B cell (primary cell): ENCODE data around the gene SYTL2. TPM values are rescaled to one million over a fixed set of nuclear protein-coding genes. Genes with fewer than 3 reads are reported as not detected.
"Not testable (repeated sequence)": the region's sequence is repeated elsewhere in the genome, so short reads cannot be mapped to it uniquely, and the experiment has no call there.

ENCODE experiments used
- ATAC-seq: fragments of 200-7000 bp; cut with Tn5 transposase; one replicate; pipeline ENCODE4 v1.10.0; 2021; ENCODE audit warnings: low read depth, mild to moderate bottlenecking, moderate number of reproducible peaks, moderate library complexity
- CTCF ChIA-PET: fragments of 350-600 bp; sonication (Branson Sonifier 250); formaldehyde crosslinking; loops from one replicate; lab custom pipeline; 2021; ENCODE audit warnings: antibody characterized with exemption, inconsistent platforms; lab: Charles Lee
- POLR2A ChIA-PET: fragments of 350-600 bp; sonication (Branson Sonifier 250); formaldehyde crosslinking; loops from one replicate; lab custom pipeline; 2021; ENCODE audit warnings: antibody characterized with exemption; lab: Charles Lee
- DNase-seq: peaks from one replicate; pipeline ENCODE4 v3.0.0; 2013
- H2AFZ ChIP-seq: 2 replicates; pipeline ENCODE4 v1.6.1; 2012; ENCODE audit warnings: mild to moderate bottlenecking, low read depth, low read length; ENCODE audit not compliant: insufficient read depth, poor library complexity, severe bottlenecking
- H3K27ac ChIP-seq, 2 donors: 1 replicate in 1 of 2; 2 replicates in 1 of 2; pipeline ENCODE4 v1.5.1; 2012 to 2013; ENCODE audit warnings: low read length in 2 of 2, mild to moderate bottlenecking in 2 of 2, moderate library complexity in 1 of 2
- H3K27me3 ChIP-seq, 4 experiments: fragments of 200-600 bp in 1 of 4; sonication (generic) in 1 of 4; replicated peaks in 1 of 4; 1 replicate in 2 of 4; 2 replicates in 2 of 4; pipeline versions ENCODE4 v1.6.1 to v1.7.0; 2013 to 2016; ENCODE audit warnings: low read length in 3 of 4, mild to moderate bottlenecking in 2 of 4, mixed read lengths in 1 of 4, moderate library complexity in 1 of 4; ENCODE audit not compliant: insufficient read depth in 4 of 4, control insufficient read depth in 3 of 4; ENCODE audit errors: control extremely low read depth in 1 of 4
- H3K36me3 ChIP-seq, 2 experiments: replicated peaks in 1 of 2; 1 replicate in 1 of 2; 2 replicates in 1 of 2; pipeline versions ENCODE4 v1.6.1 to v1.7.1; 2013; ENCODE audit warnings: low read length in 1 of 2; ENCODE audit not compliant: insufficient read depth in 2 of 2, control insufficient read depth in 1 of 2; ENCODE audit errors: control extremely low read depth in 1 of 2, extremely low read depth in 1 of 2
- H3K4me1 ChIP-seq, 2 donors: fragments of 200-600 bp in 1 of 2; sonication (generic) in 1 of 2; 1 replicate in 1 of 2; 2 replicates in 1 of 2; pipeline versions ENCODE4 v1.5.1 to v1.6.1; 2013 to 2017; ENCODE audit warnings: low read length in 2 of 2; ENCODE audit not compliant: control insufficient read depth in 2 of 2, insufficient read depth in 2 of 2
- H3K4me2 ChIP-seq: replicated peaks from 2 replicates; pipeline ENCODE3; 2012; ENCODE audit warnings: mild to moderate bottlenecking, low read depth, low read length; ENCODE audit not compliant: poor library complexity, severe bottlenecking
- H3K4me3 ChIP-seq, 5 experiments: fragments of 200-600 bp in 1 of 5; sonication (generic) in 1 of 5; 1 replicate in 3 of 5; 2 replicates in 2 of 5; pipeline versions ENCODE4 v1.5.1 to v1.7.0; 2011 to 2016; ENCODE audit warnings: low read length in 4 of 5, mild to moderate bottlenecking in 4 of 5, low read depth in 2 of 5, control low read depth in 1 of 5, moderate library complexity in 1 of 5; ENCODE audit not compliant: insufficient read depth in 1 of 5; ENCODE audit errors: control extremely low read depth in 1 of 5, extremely low read depth in 1 of 5
- H3K79me2 ChIP-seq: fragments of 200-600 bp; sonication (generic); one replicate; pipeline ENCODE4 v1.6.0; 2016; ENCODE audit warnings: low read length; ENCODE audit not compliant: control insufficient read depth, insufficient read depth
- H3K9ac ChIP-seq: fragments of 200-600 bp; sonication (generic); 2 replicates; pipeline ENCODE4 v1.6.1; 2017; ENCODE audit warnings: mild to moderate bottlenecking, low read length, moderate library complexity
- H3K9me3 ChIP-seq, 3 donors: one replicate each; pipeline versions ENCODE4 v1.6.1 to v1.7.1; 2013; ENCODE audit warnings: low read length in 2 of 3; ENCODE audit not compliant: control insufficient read depth in 2 of 3, insufficient read depth in 1 of 3; ENCODE audit errors: control extremely low read depth in 1 of 3
- H4K20me1 ChIP-seq: 2 replicates; pipeline ENCODE4 v1.6.0; 2012; ENCODE audit warnings: mild to moderate bottlenecking, low read length; ENCODE audit not compliant: insufficient read depth, control insufficient read depth, poor library complexity, severe bottlenecking
- H3K27ac Mint-ChIP-seq: one replicate; pipeline ENCODE4 v1.8.0; 2021; ENCODE audit warnings: mixed read lengths
- H3K27me3 Mint-ChIP-seq: one replicate; pipeline ENCODE4 v1.8.0; 2021; ENCODE audit warnings: mixed read lengths
- H3K4me1 Mint-ChIP-seq: one replicate; pipeline ENCODE4 v1.8.0; 2021; ENCODE audit warnings: mixed read lengths
- H3K4me3 Mint-ChIP-seq: one replicate; pipeline ENCODE4 v1.8.0; 2021; ENCODE audit warnings: mixed read lengths
- H3K9me3 Mint-ChIP-seq: one replicate; pipeline ENCODE4 v1.8.0; 2022; ENCODE audit warnings: mixed read lengths; ENCODE audit not compliant: insufficient read depth
- CTCF ChIP-seq: fragments of 200-600 bp; IDR thresholded peaks from one replicate; pipeline ENCODE4 v1.8.0; 2022; ENCODE audit warnings: antibody characterized with exemption, mild to moderate bottlenecking
- EZH2 ChIP-seq: IDR thresholded peaks from 2 replicates; pipeline ENCODE4 v1.6.1; 2012; ENCODE audit warnings: borderline replicate concordance, low read depth, mild to moderate bottlenecking, moderate library complexity, low read length; ENCODE audit not compliant: insufficient read depth, poor library complexity, severe bottlenecking
- WGBS: methylation state at CpG from one replicate; pipeline ENCODE4 v1.1.5; 2013; ENCODE audit warnings: missing lambda C conversion rate; ENCODE audit not compliant: insufficient coverage; 5-methylcytosine and 5-hydroxymethylcytosine counted together
- intact Hi-C: fragments of 100-400 bp; cut with micrococcal nuclease; formaldehyde crosslinking; loops from one replicate; pipeline ENCODE4 v1.10.0; 2022
- polyA minus RNA-seq: library from RNA; depleted of rRNA, polyadenylated mRNA; stranded (reverse); fragments of >200 nt; gene quantifications from 2 replicates; pipeline ENCODE4 v1.2.3, GENCODE V29; 2012
- polyA plus RNA-seq: library from polyadenylated mRNA; depleted of rRNA; stranded (reverse); fragments of >200 nt; gene quantifications from 2 replicates; pipeline ENCODE4 v1.2.3, GENCODE V29; 2012
- total RNA-seq, 2 donors: library from RNA; stranded (reverse); fragments of 120-200 nt in 1 of 2; gene quantifications; 1 replicate in 1 of 2; 2 replicates in 1 of 2; pipeline versions ENCODE4 v1.2.3 to v1.2.4, GENCODE V29; 2013 to 2022

SYTL2 gene
- total RNA-seq, result 2.3 and 2.9 TPM in 2 replicates
- 2.5 TPM for total RNA-seq (2013)
- polyA plus RNA-seq, result 0.68 and 0.86 TPM in 2 replicates
- 0.50 TPM in 1 of 2 replicates, not detected in the other for polyA minus RNA-seq

GRCh38 chr11:85810871-85811611 lies at the start of gene SYTL2:
Gene SYTL2 (minus strand): TSS chr11:85811141. CDS start chr11:85757725, 53,416 bp downstream.
- Mint-ChIP-seq H3K9me3 (no peaks in the 10 kb centered on the region), H3K27me3 (peaks cover 24% of the 10 kb centered on the region), H3K4me3 (peak within 1 kb of the TSS; percentile 88), H3K27ac (peak within 1 kb of the TSS; percentile 20), H3K4me1 (peaks cover 23% of the 10 kb centered on the region)
- DNase-seq, result peak; percentile 64
- Histone ChIP-seq H3K4me1 (peaks cover 16 to 25% of the 10 kb centered on the region in 2 donors), H2AFZ (peak within 1 kb of the TSS; percentile 83), H3K27ac (no peak within 1 kb of the TSS), H4K20me1 (no peaks in the 10 kb centered on the region), H3K4me3 (peak within 1 kb of the TSS; percentile 39 to 70 (median 59)), H3K4me2 (peak within 1 kb of the TSS; percentile 84), H3K9ac (peak within 1 kb of the TSS; percentile 62), H3K79me2 (no peaks in the 10 kb centered on the region), H3K27me3 (peaks cover 0 to 30% (median 3%) of the 10 kb centered on the region in 4 experiments), H3K36me3 (no peaks in the 10 kb centered on the region), H3K9me3 (no peaks in the 10 kb centered on the region)
- under 1% methylated on average over 55 of the region's 72 CpGs for WGBS
- CTCF ChIA-PET, result no interaction called here
- POLR2A ChIA-PET, result no interaction called here
- TF ChIP-seq CTCF, result no peak
- no peak for TF ChIP-seq EZH2
- intact Hi-C loops, result loop anchor here (2.0 kb wide), 2 partner anchors 44 to 182 kb away; partner anchors contain the start of genes CCDC83 and TMEM126B
- peak; percentile 98 for ATAC-seq

GRCh38 chr11:85859541-85859940 lies 48.6 kb upstream of the SYTL2 start:
- H3K4me3 Mint-ChIP-seq, H3K4me1 Mint-ChIP-seq, H3K4me1 ChIP-seq, H3K79me2 ChIP-seq, POLR2A ChIA-PET, H2AFZ ChIP-seq, H4K20me1 ChIP-seq, H3K27ac Mint-ChIP-seq, CTCF ChIA-PET, H3K9me3 Mint-ChIP-seq, H3K9me3 ChIP-seq, H3K36me3 ChIP-seq, DNase-seq, H3K4me3 ChIP-seq, H3K9ac ChIP-seq, H3K27ac ChIP-seq, H3K27me3 ChIP-seq, ATAC-seq, H3K4me2 ChIP-seq: not testable (repeated sequence)
- intact Hi-C loops, result loop anchor here (10.0 kb wide), 1 partner anchor 335 kb away; no protein-coding TSS in a partner anchor
- H3K27me3 Mint-ChIP-seq, result peaks cover 11% of the 10 kb centered on the region
